Measurements from ENCODE around the gene KRTAP10-7.
"Not testable (repeated sequence)": the region's sequence is repeated elsewhere in the genome, so short reads cannot be mapped to it uniquely, and the experiment has no call there.

Gene KRTAP10-7

DNA sequence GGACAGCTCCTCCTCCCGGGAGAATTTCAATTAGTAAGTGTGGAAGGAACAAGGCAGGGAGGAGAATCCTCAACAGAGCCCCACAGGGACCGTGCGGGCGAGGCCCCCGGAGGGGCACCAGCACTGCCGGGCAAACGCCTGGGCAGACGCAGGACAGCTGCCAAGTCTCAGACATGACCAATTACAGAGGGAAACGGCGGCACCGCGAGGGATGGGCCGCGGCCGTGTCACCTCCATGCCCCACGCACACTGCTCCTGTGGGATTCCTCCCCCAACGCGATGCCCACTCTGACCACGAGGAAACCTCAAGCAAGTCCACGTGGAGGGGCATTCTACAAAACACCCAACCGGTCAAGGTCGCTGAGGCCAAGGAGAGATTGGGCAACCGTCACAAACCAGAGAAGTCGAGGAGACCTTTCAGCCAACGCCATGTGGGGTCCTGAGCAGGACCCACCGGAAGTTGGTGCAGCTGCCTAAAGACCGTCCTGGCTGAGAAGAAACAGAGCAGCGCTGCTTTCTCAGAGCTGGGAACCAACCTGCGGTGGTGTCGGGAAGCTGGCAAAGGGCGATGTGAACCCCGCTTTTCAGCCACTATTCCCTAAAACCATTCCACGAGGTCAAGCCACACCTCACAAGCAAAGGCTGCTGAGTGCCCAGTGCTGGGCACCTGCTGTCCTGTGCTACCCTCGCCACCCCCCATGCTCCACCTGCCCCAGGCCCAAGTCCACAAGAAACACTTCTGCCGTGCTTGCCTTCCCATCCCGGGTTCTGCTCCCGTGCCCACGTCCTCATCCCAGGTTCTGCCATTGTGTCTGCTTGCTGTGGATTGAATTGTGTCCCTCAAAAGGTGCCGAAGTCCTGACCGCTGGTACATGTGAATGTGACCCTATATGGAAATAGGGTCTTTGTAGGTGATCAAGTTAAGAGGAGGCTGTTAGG lies 28.3 kb upstream of the KRTAP10-7 start:
- no peak for DNase-seq

DNA sequence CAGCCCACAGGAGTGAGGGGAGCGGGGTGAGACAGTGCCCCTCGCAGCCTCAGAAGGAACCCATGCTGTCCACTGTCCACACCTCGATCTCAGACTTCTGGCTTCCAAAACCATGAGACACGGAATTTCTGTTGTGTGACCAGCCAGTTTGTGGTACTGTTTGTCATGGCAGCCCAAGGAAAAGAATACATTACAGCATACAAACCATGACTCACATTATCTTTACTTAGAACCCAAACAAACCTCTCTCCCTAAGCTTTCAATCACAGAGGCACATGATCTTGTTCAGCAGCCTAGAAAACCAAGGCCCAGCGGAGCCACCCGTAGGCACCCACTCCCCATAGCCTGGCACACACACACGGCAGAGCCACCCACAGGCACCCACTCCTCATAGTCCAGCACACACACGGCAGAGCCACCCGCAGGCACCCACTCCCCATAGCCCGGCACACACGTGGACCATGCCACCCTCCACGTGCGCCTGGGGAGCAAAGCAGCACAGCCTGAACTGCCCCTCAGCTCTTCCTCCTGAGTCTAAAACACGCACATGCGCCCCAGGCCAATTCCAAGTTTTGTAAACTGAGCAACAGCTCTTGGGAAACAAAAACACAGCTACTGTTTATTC lies 27.3 kb upstream of the KRTAP10-7 start:
- no peak for DNase-seq

DNA sequence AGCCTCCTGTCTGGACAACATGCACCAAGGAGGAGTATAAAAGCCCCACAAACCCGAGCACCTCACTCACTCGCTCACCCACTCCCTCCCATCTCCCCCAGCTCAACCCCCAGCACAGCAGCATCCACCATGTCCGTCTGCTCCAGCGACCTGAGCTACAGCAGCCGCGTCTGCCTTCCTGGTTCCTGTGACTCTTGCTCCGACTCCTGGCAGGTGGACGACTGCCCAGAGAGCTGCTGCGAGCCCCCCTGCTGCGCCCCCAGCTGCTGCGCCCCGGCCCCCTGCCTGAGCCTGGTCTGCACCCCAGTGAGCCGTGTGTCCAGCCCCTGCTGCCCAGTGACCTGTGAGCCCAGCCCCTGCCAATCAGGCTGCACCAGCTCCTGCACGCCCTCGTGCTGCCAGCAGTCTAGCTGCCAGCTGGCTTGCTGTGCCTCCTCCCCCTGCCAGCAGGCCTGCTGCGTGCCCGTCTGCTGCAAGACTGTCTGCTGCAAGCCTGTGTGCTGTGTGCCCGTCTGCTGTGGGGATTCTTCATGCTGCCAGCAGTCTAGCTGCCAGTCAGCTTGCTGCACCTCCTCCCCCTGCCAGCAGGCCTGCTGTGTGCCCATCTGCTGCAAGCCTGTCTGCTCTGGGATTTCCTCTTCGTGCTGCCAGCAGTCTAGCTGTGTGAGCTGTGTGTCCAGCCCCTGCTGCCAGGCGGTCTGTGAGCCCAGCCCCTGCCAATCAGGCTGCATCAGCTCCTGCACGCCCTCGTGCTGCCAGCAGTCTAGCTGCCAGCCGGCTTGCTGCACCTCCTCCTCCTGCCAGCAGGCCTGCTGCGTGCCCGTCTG lies 26.6 kb upstream of the KRTAP10-7 start, which contains the start of gene KRTAP10-4:
TSS of gene KRTAP10-4 (plus strand) at position 100 of the 827 bp plus-strand sequence. CDS start at position 130, 30 bp downstream.
- DNase-seq, result not testable (repeated sequence)

DNA sequence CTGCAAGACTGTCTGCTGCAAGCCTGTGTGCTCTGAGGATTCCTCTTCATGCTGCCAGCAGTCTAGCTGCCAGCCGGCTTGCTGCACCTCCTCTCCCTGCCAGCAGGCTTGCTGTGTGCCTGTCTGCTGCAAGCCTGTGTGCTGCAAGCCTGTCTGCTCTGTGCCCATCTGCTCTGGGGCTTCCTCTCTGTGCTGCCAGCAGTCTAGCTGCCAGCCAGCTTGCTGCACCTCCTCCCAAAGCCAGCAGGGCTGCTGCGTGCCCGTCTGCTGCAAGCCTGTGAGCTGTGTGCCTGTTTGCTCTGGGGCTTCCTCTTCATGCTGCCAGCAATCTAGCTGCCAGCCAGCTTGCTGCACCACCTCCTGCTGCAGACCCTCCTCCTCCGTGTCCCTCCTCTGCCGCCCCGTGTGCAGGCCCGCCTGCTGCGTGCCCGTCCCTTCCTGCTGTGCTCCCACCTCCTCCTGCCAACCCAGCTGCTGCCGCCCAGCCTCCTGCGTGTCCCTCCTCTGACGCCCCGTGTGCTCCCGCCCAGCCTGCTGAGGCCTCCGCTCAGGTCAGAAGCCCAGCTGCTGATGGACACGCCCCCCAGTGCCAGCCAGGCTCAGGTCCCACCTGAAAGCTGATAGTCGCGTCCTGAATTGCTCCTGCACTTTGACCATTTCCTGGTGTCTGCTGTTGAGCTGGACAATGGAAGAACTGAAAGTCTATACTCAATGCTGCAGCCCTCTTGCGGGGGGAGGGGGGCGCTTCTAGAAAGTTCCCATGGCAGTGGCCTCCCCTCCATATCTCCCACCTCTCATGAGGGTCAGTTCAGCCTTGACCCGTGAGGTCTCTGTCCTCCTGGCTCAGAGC lies 25.7 kb upstream of the KRTAP10-7 start:
- DNase-seq, result no peak

GRCh38 chr21:44575307-44576024 lies 24.9 kb upstream of the KRTAP10-7 start:
- DNase-seq, result no peak

GRCh38 chr21:44576025-44576420 lies 24.4 kb upstream of the KRTAP10-7 start:
- no peak for DNase-seq

DNA sequence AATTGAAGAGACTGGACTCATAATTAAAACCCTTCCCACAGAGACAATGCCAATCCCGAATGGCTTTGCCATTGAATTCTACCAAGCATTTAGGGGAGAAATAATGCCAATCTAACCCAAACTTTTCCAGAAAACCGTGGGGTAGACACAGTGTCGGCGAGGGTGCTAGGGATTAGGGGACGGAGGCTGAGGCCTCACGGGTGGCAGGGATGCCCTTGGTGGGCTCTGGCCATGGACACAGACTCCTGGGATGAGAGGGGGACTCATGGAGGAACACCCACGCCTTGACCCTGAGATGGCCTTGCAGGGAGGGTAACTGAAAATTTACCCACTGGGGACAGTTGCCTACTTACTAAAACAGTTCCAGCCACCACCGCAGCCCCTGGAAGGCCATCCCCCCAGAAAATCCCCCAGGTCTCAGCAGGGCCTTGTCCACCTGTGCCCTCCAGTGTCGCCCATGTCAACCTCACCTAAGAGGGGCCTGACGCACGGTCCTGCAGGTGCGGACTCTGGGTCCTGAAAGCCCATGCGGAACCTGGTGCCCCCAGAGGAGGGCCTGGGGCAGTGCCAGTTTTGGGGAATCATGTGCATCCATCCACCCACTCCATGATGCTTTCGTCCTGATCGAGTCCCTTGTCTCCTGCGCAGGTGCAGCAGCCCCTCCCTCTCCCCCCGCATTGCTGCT lies 21.9 kb upstream of the KRTAP10-7 start:
- DNase-seq, result no peak

DNA sequence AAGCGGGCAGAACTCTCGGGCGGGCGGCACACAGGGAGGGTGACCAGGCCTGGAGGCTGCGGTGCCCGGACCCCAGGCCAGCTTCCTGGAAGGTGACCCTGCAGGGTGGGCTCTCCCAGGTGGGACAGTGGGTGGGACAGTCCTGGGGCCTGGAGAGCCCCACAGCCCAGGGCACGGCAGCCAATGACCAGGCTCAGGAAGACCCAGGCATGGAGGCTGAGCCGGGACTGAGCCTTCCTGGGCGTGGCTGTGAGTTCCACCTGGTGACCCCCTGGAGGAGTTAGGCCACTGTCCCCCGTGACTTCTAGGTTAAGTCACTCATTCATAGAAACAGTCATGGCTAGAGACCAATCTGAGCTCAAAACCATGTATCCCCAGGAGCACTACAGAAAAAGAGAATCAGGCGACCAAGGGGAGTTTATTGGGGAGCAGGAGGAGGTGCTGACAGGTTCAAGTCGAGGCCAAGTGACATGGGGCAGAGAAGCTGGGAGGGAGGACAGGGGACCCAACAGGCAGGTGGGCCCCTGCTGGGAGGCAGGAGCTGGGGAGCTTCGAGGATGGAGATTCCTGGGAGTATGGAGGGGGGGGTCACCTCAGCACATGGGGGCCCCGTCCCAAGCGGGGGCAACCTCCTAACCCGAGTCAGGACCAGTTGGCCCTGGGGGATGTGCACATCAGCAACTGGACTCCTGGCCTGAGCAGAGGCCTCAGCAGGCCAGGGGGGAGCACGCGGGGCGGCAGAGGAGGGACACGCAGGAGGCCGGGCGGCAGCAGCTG lies 21.2 kb upstream of the KRTAP10-7 start:
- DNase-seq, result no peak

DNA sequence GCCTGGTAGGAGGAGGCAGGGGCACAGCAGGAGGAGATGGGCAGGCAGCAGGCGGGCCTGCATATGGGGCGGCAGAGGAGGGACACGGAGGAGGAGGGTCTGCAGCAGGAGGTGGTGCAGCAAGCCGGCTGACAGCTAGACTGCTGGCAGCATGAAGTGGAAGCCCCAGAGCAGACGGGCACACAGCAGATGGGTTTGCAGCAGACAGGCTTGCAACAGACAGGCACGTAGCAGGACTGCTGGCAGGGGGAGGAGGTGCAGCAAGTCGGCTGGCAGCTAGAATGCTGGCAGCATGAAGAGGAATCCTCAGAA lies 20.6 kb upstream of the KRTAP10-7 start:
- no peak for DNase-seq

GRCh38 chr21:44580231-44580821 lies 20.1 kb upstream of the KRTAP10-7 start, which contains the start of gene KRTAP10-5:
KRTAP10-5 (minus strand) TSS chr21:44580604; CDS start chr21:44580578, 26 bp downstream.
- DNase-seq, result not testable (repeated sequence)

GRCh38 chr21:44581158-44581557 lies 19.2 kb upstream of the KRTAP10-7 start:
- no peak for DNase-seq

- no peak for DNase-seq
Observed at GRCh38 chr21:44582055-44582454, 18.3 kb upstream of the KRTAP10-7 start.

- no peak for DNase-seq
Observed at GRCh38 chr21:44583089-44583799, 17.2 kb upstream of the KRTAP10-7 start.

DNA sequence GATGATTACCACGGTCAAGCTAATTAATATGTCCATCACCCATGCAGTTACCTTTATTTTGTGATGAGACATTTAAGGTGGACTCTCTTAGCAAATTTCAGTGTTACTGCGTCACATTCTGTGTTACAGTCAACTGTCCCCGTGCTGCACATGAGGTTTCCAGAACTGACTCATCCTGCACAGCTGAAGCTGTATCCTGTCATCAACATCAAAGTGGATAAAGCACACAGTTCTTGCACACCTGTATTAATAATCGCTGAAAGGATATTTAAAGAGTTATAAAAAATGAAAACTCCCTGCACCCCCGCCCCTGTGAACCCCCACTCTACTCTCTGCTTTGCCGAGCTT lies 16.6 kb upstream of the KRTAP10-7 start:
- DNase-seq, result no peak

- DNase-seq, result no peak
Observed at GRCh38 chr21:44585892-44586291, 14.5 kb upstream of the KRTAP10-7 start.

DNA sequence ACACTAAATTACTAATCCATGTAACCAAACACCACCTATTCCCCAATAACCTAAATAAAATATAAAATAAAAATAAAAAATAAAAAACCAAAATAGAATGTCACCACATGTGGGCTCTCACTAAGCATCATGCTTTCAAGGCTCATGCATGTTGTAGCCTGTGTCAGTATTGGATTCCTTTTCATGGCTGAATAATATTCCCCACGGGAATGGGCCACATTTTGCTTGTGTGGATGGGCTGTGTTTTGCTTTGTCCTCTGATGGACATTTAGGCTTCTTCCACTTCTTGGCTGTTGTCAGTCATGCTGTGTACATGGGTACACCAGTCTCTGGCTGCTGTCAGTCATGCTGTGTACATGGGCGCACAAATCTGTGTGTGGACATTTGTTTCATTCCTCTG lies 11.3 kb upstream of the KRTAP10-7 start:
- DNase-seq, result no peak

- DNase-seq, result no peak
Observed at GRCh38 chr21:44589586-44590305, 10.7 kb upstream of the KRTAP10-7 start.

DNA sequence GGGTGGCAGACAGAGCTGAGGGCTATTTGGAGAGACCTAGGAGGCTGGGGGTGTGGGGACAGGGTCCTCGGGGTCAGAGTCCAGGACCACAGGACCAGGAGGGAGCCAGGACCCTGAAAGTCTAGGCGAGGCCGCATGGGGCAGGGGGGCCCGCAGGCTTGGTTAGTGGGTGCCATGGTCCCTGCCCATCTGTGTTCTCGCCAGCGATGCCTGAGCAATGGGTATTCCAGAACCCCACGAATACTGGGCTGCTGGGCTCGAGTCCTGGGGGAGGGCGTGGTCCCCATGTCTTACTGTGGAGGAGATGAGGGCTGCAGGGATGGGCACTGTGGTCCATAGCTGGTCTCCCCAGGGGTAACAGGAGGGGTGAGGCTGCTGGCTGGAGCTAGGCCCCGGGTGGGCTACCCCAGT lies 10.1 kb upstream of the KRTAP10-7 start:
- no peak for DNase-seq

Measured in hematopoietic multipotent progenitor cell treated with erythropoietin and hydrocortisone succinate and interleukin-3 and kit ligand, for 8 days (in vitro differentiated cells).